DND-41 (cell line): Measurements from ENCODE around the gene TBX2.

Experiments
- CTCF ChIP-seq: IDR thresholded peaks from 2 replicates; pipeline ENCODE4 v1.5.1; 2012; ENCODE audit warnings: borderline replicate concordance, low read length, moderate library complexity, mild to moderate bottlenecking; ENCODE audit not compliant: poor library complexity, severe bottlenecking; ENCODE audit errors: extremely low read depth
- EZH2 ChIP-seq: IDR thresholded peaks from 3 replicates; pipeline ENCODE4 v1.6.1; 2012; ENCODE audit warnings: borderline replicate concordance, low read depth, mild to moderate bottlenecking, moderate library complexity, low read length, inconsistent platforms; ENCODE audit not compliant: severe bottlenecking

- TF ChIP-seq CTCF: no peak
- no peak for TF ChIP-seq EZH2
Measured at GRCh38 chr17:61387511-61388305, 11.9 kb upstream of the TBX2 start.
